Fibroblast of the aortic adventitia (primary cell): ENCODE data around the gene CACNA1I. TPM values are rescaled to one million over a fixed set of nuclear protein-coding genes. Genes with fewer than 3 reads are reported as not detected.

Experiments used
- DNase-seq: peaks from one replicate; pipeline ENCODE4 v3.0.0-alpha.2; 2010; ENCODE audit warnings: low read depth
- H3K4me3 ChIP-seq: 2 replicates; pipeline ENCODE4 v1.5.1; 2011; ENCODE audit warnings: low read depth, mild to moderate bottlenecking, control low read depth, low read length, moderate library complexity
- total RNA-seq: library from RNA; depleted of rRNA; stranded (reverse); fragments of >200 nt; gene quantifications from 2 replicates; pipeline ENCODE4 v1.2.3, GENCODE V29; 2012; ENCODE audit warnings: low replicate concordance
- TF ChIP-seq, protein P1 (sequence below): IDR thresholded peaks from 2 replicates; pipeline ENCODE4 v1.5.1; 2011; ENCODE audit warnings: mild to moderate bottlenecking, low read length, control low read depth, inconsistent platforms; ENCODE audit not compliant: insufficient read depth

Gene CACNA1I
- total RNA-seq, 1 donor, result under 0.01 TPM

- TF ChIP-seq, protein P1, sequence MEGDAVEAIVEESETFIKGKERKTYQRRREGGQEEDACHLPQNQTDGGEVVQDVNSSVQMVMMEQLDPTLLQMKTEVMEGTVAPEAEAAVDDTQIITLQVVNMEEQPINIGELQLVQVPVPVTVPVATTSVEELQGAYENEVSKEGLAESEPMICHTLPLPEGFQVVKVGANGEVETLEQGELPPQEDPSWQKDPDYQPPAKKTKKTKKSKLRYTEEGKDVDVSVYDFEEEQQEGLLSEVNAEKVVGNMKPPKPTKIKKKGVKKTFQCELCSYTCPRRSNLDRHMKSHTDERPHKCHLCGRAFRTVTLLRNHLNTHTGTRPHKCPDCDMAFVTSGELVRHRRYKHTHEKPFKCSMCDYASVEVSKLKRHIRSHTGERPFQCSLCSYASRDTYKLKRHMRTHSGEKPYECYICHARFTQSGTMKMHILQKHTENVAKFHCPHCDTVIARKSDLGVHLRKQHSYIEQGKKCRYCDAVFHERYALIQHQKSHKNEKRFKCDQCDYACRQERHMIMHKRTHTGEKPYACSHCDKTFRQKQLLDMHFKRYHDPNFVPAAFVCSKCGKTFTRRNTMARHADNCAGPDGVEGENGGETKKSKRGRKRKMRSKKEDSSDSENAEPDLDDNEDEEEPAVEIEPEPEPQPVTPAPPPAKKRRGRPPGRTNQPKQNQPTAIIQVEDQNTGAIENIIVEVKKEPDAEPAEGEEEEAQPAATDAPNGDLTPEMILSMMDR, result no peak
- DNase-seq, result no peak
- no peak overlapping the region for H3K4me3 ChIP-seq
Observed at GRCh38 chr22:39569066-39569465, 1.5 kb upstream of the CACNA1I start.

DNA sequence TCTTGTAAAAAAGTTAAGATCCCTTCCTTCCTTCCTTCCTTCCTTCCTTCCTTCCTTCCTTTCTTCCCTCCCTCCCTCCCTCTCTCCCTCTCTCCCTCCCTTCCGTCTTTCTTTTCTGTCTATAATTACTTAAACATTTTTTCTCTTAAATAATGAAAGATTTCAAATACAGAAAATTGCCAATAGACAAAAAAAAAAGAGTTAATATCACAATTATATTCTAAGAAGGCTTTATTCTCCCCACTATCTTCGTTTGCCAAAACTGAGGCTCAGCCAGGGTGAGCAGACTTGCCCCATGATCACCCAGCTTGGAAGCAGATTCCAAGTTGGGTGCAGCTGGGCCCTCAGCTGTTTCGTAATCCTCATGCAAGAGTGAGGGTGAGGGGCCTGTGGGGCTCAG is 327 bp upstream of the CACNA1I start:
- DNase-seq, result no peak
- no peak overlapping the region for H3K4me3 ChIP-seq
- TF ChIP-seq, protein P1, result no peak

DNA sequence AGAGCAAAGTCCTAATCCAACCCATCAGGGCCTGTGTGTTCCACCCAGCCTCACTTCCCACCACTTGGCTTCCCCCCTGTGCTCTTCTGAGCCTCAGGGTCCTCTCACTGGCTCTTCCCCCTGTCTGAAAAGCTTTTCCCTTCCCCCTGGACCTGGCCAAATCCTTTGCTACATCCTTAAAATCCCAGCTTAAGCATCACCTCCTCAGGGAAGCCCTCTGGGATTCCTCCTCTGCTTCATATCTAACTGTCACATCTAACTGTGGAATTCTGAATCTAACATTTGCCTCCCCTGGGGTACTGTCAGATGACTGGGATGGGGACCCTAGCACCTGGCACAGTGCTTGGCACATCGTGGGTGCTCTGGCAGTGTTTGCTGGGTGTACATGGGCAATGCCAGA is 985 bp downstream of the CACNA1I start:
- TF ChIP-seq, protein P1, result no peak
- no peak overlapping the region for H3K4me3 ChIP-seq
- no peak for DNase-seq

- TF ChIP-seq, protein P1, result no peak
- peak; percentile 69 for DNase-seq
- H3K4me3 ChIP-seq, result no peak overlapping the region
Observed at GRCh38 chr22:39574779-39575551, 4.4 kb downstream of the CACNA1I start.

- no peak overlapping the region for H3K4me3 ChIP-seq
- no peak for DNase-seq
- TF ChIP-seq, protein P1, result no peak
Observed at GRCh38 chr22:39575552-39575825, 4.9 kb downstream of the CACNA1I start.

- DNase-seq, result no peak
- TF ChIP-seq, protein P1, result no peak
- H3K4me3 ChIP-seq, result no peak overlapping the region
Observed at GRCh38 chr22:39576027-39576426, 5.5 kb downstream of the CACNA1I start.

- no peak overlapping the region for H3K4me3 ChIP-seq
- TF ChIP-seq, protein P1, result no peak
- DNase-seq, result no peak
Observed at GRCh38 chr22:39577366-39577765, 6.8 kb downstream of the CACNA1I start.
